ENCODE results near the gene NANP.

- no peak for TF ChIP-seq CTCF (IDR thresholded peaks at IDR 0.05)
- TF ChIP-seq POLR2A (IDR thresholded peaks at IDR 0.05) = no peak
- TF ChIP-seq EP300 (IDR thresholded peaks at IDR 0.05) = no peak
Measured at GRCh38 chr20:25566821-25567220, 57.0 kb downstream of the NANP start.

All from suprapubic skin (tissue), 3 donors.